B cell (primary cell): Measurements from ENCODE around the gene PBXIP1. TPM values are rescaled to one million over a fixed set of nuclear protein-coding genes. Genes with fewer than 3 reads are reported as not detected.

Experiments
- ATAC-seq: fragments of 200-7000 bp; cut with Tn5 transposase; one replicate; pipeline ENCODE4 v1.10.0; 2021; ENCODE audit warnings: low read depth, mild to moderate bottlenecking, moderate number of reproducible peaks, moderate library complexity
- CTCF ChIA-PET: fragments of 350-600 bp; sonication (Branson Sonifier 250); formaldehyde crosslinking; loops from one replicate; lab custom pipeline; 2021; ENCODE audit warnings: antibody characterized with exemption, inconsistent platforms; lab: Charles Lee
- POLR2A ChIA-PET: fragments of 350-600 bp; sonication (Branson Sonifier 250); formaldehyde crosslinking; loops from one replicate; lab custom pipeline; 2021; ENCODE audit warnings: antibody characterized with exemption; lab: Charles Lee
- DNase-seq: peaks from one replicate; pipeline ENCODE4 v3.0.0; 2013
- H2AFZ ChIP-seq: 2 replicates; pipeline ENCODE4 v1.6.1; 2012; ENCODE audit warnings: mild to moderate bottlenecking, low read depth, low read length; ENCODE audit not compliant: insufficient read depth, poor library complexity, severe bottlenecking
- H3K27ac ChIP-seq, 2 donors: 1 replicate in 1 of 2; 2 replicates in 1 of 2; pipeline ENCODE4 v1.5.1; 2012 to 2013; ENCODE audit warnings: low read length in 2 of 2, mild to moderate bottlenecking in 2 of 2, moderate library complexity in 1 of 2
- H3K27me3 ChIP-seq, 4 experiments: fragments of 200-600 bp in 1 of 4; sonication (generic) in 1 of 4; replicated peaks in 1 of 4; 1 replicate in 2 of 4; 2 replicates in 2 of 4; pipeline versions ENCODE4 v1.6.1 to v1.7.0; 2013 to 2016; ENCODE audit warnings: low read length in 3 of 4, mild to moderate bottlenecking in 2 of 4, mixed read lengths in 1 of 4, moderate library complexity in 1 of 4; ENCODE audit not compliant: insufficient read depth in 4 of 4, control insufficient read depth in 3 of 4; ENCODE audit errors: control extremely low read depth in 1 of 4
- H3K36me3 ChIP-seq, 2 experiments: replicated peaks in 1 of 2; 1 replicate in 1 of 2; 2 replicates in 1 of 2; pipeline versions ENCODE4 v1.6.1 to v1.7.1; 2013; ENCODE audit warnings: low read length in 1 of 2; ENCODE audit not compliant: insufficient read depth in 2 of 2, control insufficient read depth in 1 of 2; ENCODE audit errors: control extremely low read depth in 1 of 2, extremely low read depth in 1 of 2
- H3K4me1 ChIP-seq, 2 donors: fragments of 200-600 bp in 1 of 2; sonication (generic) in 1 of 2; 1 replicate in 1 of 2; 2 replicates in 1 of 2; pipeline versions ENCODE4 v1.5.1 to v1.6.1; 2013 to 2017; ENCODE audit warnings: low read length in 2 of 2; ENCODE audit not compliant: control insufficient read depth in 2 of 2, insufficient read depth in 2 of 2
- H3K4me2 ChIP-seq: replicated peaks from 2 replicates; pipeline ENCODE3; 2012; ENCODE audit warnings: mild to moderate bottlenecking, low read depth, low read length; ENCODE audit not compliant: poor library complexity, severe bottlenecking
- H3K4me3 ChIP-seq, 5 experiments: fragments of 200-600 bp in 1 of 5; sonication (generic) in 1 of 5; 1 replicate in 3 of 5; 2 replicates in 2 of 5; pipeline versions ENCODE4 v1.5.1 to v1.7.0; 2011 to 2016; ENCODE audit warnings: low read length in 4 of 5, mild to moderate bottlenecking in 4 of 5, low read depth in 2 of 5, control low read depth in 1 of 5, moderate library complexity in 1 of 5; ENCODE audit not compliant: insufficient read depth in 1 of 5; ENCODE audit errors: control extremely low read depth in 1 of 5, extremely low read depth in 1 of 5
- H3K79me2 ChIP-seq: fragments of 200-600 bp; sonication (generic); one replicate; pipeline ENCODE4 v1.6.0; 2016; ENCODE audit warnings: low read length; ENCODE audit not compliant: control insufficient read depth, insufficient read depth
- H3K9ac ChIP-seq: fragments of 200-600 bp; sonication (generic); 2 replicates; pipeline ENCODE4 v1.6.1; 2017; ENCODE audit warnings: mild to moderate bottlenecking, low read length, moderate library complexity
- H3K9me3 ChIP-seq, 3 donors: one replicate each; pipeline versions ENCODE4 v1.6.1 to v1.7.1; 2013; ENCODE audit warnings: low read length in 2 of 3; ENCODE audit not compliant: control insufficient read depth in 2 of 3, insufficient read depth in 1 of 3; ENCODE audit errors: control extremely low read depth in 1 of 3
- H4K20me1 ChIP-seq: 2 replicates; pipeline ENCODE4 v1.6.0; 2012; ENCODE audit warnings: mild to moderate bottlenecking, low read length; ENCODE audit not compliant: insufficient read depth, control insufficient read depth, poor library complexity, severe bottlenecking
- H3K27ac Mint-ChIP-seq: one replicate; pipeline ENCODE4 v1.8.0; 2021; ENCODE audit warnings: mixed read lengths
- H3K27me3 Mint-ChIP-seq: one replicate; pipeline ENCODE4 v1.8.0; 2021; ENCODE audit warnings: mixed read lengths
- H3K4me1 Mint-ChIP-seq: one replicate; pipeline ENCODE4 v1.8.0; 2021; ENCODE audit warnings: mixed read lengths
- H3K4me3 Mint-ChIP-seq: one replicate; pipeline ENCODE4 v1.8.0; 2021; ENCODE audit warnings: mixed read lengths
- H3K9me3 Mint-ChIP-seq: one replicate; pipeline ENCODE4 v1.8.0; 2022; ENCODE audit warnings: mixed read lengths; ENCODE audit not compliant: insufficient read depth
- CTCF ChIP-seq: fragments of 200-600 bp; IDR thresholded peaks from one replicate; pipeline ENCODE4 v1.8.0; 2022; ENCODE audit warnings: antibody characterized with exemption, mild to moderate bottlenecking
- EZH2 ChIP-seq: IDR thresholded peaks from 2 replicates; pipeline ENCODE4 v1.6.1; 2012; ENCODE audit warnings: borderline replicate concordance, low read depth, mild to moderate bottlenecking, moderate library complexity, low read length; ENCODE audit not compliant: insufficient read depth, poor library complexity, severe bottlenecking
- WGBS: methylation state at CpG from one replicate; pipeline ENCODE4 v1.1.5; 2013; ENCODE audit warnings: missing lambda C conversion rate; ENCODE audit not compliant: insufficient coverage; 5-methylcytosine and 5-hydroxymethylcytosine counted together
- intact Hi-C: fragments of 100-400 bp; cut with micrococcal nuclease; formaldehyde crosslinking; loops from one replicate; pipeline ENCODE4 v1.10.0; 2022
- polyA plus RNA-seq: library from polyadenylated mRNA; depleted of rRNA; stranded (reverse); fragments of >200 nt; gene quantifications from 2 replicates; pipeline ENCODE4 v1.2.3, GENCODE V29; 2012
- total RNA-seq, 2 donors: library from RNA; stranded (reverse); fragments of 120-200 nt in 1 of 2; gene quantifications; 1 replicate in 1 of 2; 2 replicates in 1 of 2; pipeline versions ENCODE4 v1.2.3 to v1.2.4, GENCODE V29; 2013 to 2022

The PBXIP1 gene
- total and polyA plus RNA-seq, 2 donors (not counting 1 experiment from before 2014, with no cell fraction given) = 77.6 to 212 TPM

- peaks cover 0 to 2% of the 10 kb centered on the region in 2 donors for H3K4me1 ChIP-seq
- no peak for ATAC-seq
- TF ChIP-seq CTCF (no peak), EZH2 (no peak)
- no peak overlapping the region for H2AFZ ChIP-seq
- no peak for DNase-seq
- WGBS = 74% methylated on average over 3 of the region's 14 CpGs
- POLR2A ChIA-PET = interaction anchor here (0.7 kb wide), 3 partner anchors 31 to 731 kb away, joined by 3 to 5 read pairs (median 5); partner anchors contain the start of gene PYGO2
- H3K4me2 ChIP-seq = no peak overlapping the region
- CTCF ChIA-PET = interaction anchor here (0.9 to 18.4 kb wide), 4 partner anchors 14 to 67 kb away, joined by 3 to 295 read pairs (median 6); no protein-coding TSS in a partner anchor
- H3K36me3 ChIP-seq = peaks cover 0 to 36% of the 10 kb centered on the region in 2 experiments
- no peaks in the 10 kb centered on the region for H3K27me3 Mint-ChIP-seq
- H3K27me3 ChIP-seq = no peaks in the 10 kb centered on the region
- H3K27ac Mint-ChIP-seq = no peak overlapping the region
- H4K20me1 ChIP-seq = peaks cover 26% of the 10 kb centered on the region
- peaks cover 22% of the 10 kb centered on the region for H3K79me2 ChIP-seq
- no peak overlapping the region for H3K4me3 ChIP-seq
- no peak overlapping the region for H3K27ac ChIP-seq
- intact Hi-C loops = no loop called here
- peaks cover 20% of the 10 kb centered on the region for H3K4me1 Mint-ChIP-seq
- no peak overlapping the region for H3K4me3 Mint-ChIP-seq
- no peak overlapping the region for H3K9ac ChIP-seq
- no peaks in the 10 kb centered on the region for H3K9me3 Mint-ChIP-seq
- H3K9me3 ChIP-seq = no peaks in the 10 kb centered on the region
These were observed 37.0 kb upstream of the PBXIP1 start for GRCh38 chr1:154992721-154993571.

- no peak for TF ChIP-seq CTCF
- TF ChIP-seq EZH2 = no peak
- H3K79me2 ChIP-seq = peaks cover 44% of the 10 kb centered on the region
- no peak overlapping the region for H3K27ac ChIP-seq
- intact Hi-C loops = no loop called here
- H4K20me1 ChIP-seq = peaks cover 35% of the 10 kb centered on the region
- H3K4me1 ChIP-seq = peaks cover 0 to 2% of the 10 kb centered on the region in 2 donors
- DNase-seq = no peak
- H3K4me3 ChIP-seq = no peak overlapping the region
- H3K27me3 ChIP-seq = no peaks in the 10 kb centered on the region
- CTCF ChIA-PET = interaction anchor here (0.5 to 1.1 kb wide), 2 partner anchors 9 to 779 kb away, joined by 3 to 4 read pairs; no protein-coding TSS in a partner anchor
- WGBS = 94% methylated on average over 6 of the region's 8 CpGs
- H3K9me3 ChIP-seq = no peaks in the 10 kb centered on the region
- peaks cover 0 to 47% of the 10 kb centered on the region in 2 experiments for H3K36me3 ChIP-seq
- no peak overlapping the region for H3K4me2 ChIP-seq
- ATAC-seq = no peak
- H3K9me3 Mint-ChIP-seq = no peaks in the 10 kb centered on the region
- peaks cover 19% of the 10 kb centered on the region for H3K4me1 Mint-ChIP-seq
- no peak overlapping the region for H3K27ac Mint-ChIP-seq
- H3K9ac ChIP-seq = no peak overlapping the region
- H3K27me3 Mint-ChIP-seq = no peaks in the 10 kb centered on the region
- H3K4me3 Mint-ChIP-seq = no peak overlapping the region
- POLR2A ChIA-PET = no interaction called here
- H2AFZ ChIP-seq = no peak overlapping the region
These were observed 34.4 kb upstream of the PBXIP1 start for GRCh38 chr1:154990276-154990675.
